Astrocyte (in vitro differentiated cells and primary cell): ENCODE results near the gene PPBP.

ENCODE experiments used
- EZH2 ChIP-seq: IDR thresholded peaks from 2 replicates; pipeline ENCODE4 v1.6.1; 2012; ENCODE audit warnings: mild to moderate bottlenecking, low read length, inconsistent platforms; ENCODE audit not compliant: insufficient read depth
- TF ChIP-seq, protein P1 (sequence below): IDR thresholded peaks from 2 replicates; pipeline ENCODE4 v1.5.1; 2011; ENCODE audit warnings: low read depth, mild to moderate bottlenecking, inconsistent platforms, low read length, moderate library complexity; ENCODE audit not compliant: insufficient read depth

DNA sequence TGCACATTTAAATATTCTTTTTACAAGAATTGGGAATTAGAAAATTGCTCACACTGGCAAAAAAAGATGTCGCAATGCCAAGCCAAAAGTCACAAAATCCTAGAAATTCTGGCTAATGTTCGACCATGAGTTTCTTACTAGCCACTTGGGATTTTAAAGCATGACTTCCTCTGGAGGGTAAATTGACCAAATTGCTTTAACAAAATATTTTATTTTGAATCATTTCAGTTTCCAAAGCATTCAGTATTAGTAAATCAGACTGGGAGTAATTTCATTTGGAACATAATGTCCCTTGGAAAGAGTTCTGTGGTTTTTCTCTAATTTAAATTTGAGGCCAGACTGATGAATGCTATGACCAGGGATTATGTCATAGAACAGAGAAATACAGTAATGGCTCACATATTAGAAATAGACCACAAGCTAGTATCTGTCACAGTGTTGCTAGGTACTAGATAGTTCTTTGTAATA is 18.1 kb upstream of the PPBP start:
- TF ChIP-seq, protein P1, sequence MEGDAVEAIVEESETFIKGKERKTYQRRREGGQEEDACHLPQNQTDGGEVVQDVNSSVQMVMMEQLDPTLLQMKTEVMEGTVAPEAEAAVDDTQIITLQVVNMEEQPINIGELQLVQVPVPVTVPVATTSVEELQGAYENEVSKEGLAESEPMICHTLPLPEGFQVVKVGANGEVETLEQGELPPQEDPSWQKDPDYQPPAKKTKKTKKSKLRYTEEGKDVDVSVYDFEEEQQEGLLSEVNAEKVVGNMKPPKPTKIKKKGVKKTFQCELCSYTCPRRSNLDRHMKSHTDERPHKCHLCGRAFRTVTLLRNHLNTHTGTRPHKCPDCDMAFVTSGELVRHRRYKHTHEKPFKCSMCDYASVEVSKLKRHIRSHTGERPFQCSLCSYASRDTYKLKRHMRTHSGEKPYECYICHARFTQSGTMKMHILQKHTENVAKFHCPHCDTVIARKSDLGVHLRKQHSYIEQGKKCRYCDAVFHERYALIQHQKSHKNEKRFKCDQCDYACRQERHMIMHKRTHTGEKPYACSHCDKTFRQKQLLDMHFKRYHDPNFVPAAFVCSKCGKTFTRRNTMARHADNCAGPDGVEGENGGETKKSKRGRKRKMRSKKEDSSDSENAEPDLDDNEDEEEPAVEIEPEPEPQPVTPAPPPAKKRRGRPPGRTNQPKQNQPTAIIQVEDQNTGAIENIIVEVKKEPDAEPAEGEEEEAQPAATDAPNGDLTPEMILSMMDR, result no peak
- TF ChIP-seq EZH2, result no peak
